ENCODE measurements around the gene EMD.

EMD gene

GRCh38 chrX:154355094-154355775, 23.9 kb upstream of the EMD start:
- no peak for DNase-seq (ENCODE audit: low read depth)

GRCh38 chrX:154355776-154356140, 23.3 kb upstream of the EMD start:
- no peak for DNase-seq (ENCODE audit: low read depth)

- no peak for DNase-seq (ENCODE audit: low read depth)
These were observed 22.5 kb upstream of the EMD start for GRCh38 chrX:154356596-154356995.

- no peak for DNase-seq (ENCODE audit: low read depth)
These were observed 21.9 kb upstream of the EMD start for GRCh38 chrX:154357205-154357604.

- DNase-seq (ENCODE audit: low read depth), result no peak
These were observed 21.1 kb upstream of the EMD start for GRCh38 chrX:154358011-154358410.

GRCh38 chrX:154358829-154359228, 20.3 kb upstream of the EMD start:
- DNase-seq (ENCODE audit: low read depth), result no peak

GRCh38 chrX:154359362-154360154, 19.5 kb upstream of the EMD start:
- no peak for DNase-seq (ENCODE audit: low read depth)

- no peak for DNase-seq (ENCODE audit: low read depth)
These were observed 18.9 kb upstream of the EMD start for GRCh38 chrX:154360155-154360713.

- DNase-seq (ENCODE audit: low read depth), result no peak
These were observed 16.9 kb upstream of the EMD start for GRCh38 chrX:154362085-154362742.

GRCh38 chrX:154363706-154364439, 15.2 kb upstream of the EMD start:
- DNase-seq (ENCODE audit: low read depth), result no peak

GRCh38 chrX:154365052-154365600, 14.0 kb upstream of the EMD start:
- no peak for DNase-seq (ENCODE audit: low read depth)

- no peak for DNase-seq (ENCODE audit: low read depth)
These were observed 13.0 kb upstream of the EMD start for GRCh38 chrX:154365997-154366665.

GRCh38 chrX:154366666-154367055, 12.4 kb upstream of the EMD start:
- no peak for DNase-seq (ENCODE audit: low read depth)

GRCh38 chrX:154367474-154368308, 11.4 kb upstream of the EMD start:
- DNase-seq (ENCODE audit: low read depth), result no peak

- peak; percentile 93 for DNase-seq (ENCODE audit: low read depth)
These were observed 10.3 kb upstream of the EMD start for GRCh38 chrX:154368630-154369448.

GRCh38 chrX:154369449-154370299, 9.4 kb upstream of the EMD start:
- peak; percentile 96 for DNase-seq (ENCODE audit: low read depth)

GRCh38 chrX:154370300-154371016, 8.6 kb upstream of the EMD start:
- DNase-seq (ENCODE audit: low read depth), result no peak
